SK-N-SH treated with all-trans-retinoic acid at 6 μM for 48 hours (cell line): Measurements from ENCODE around the gene KCNJ9.

Experiments
- CSRNP3 ChIP-seq: fragments of 250-450 bp; sonication (Bioruptor Pico); IDR thresholded peaks from 2 replicates; pipeline ENCODE4 v1.5.1; 2021; ENCODE audit warnings: mild to moderate bottlenecking, moderate library complexity
- ZNF70 ChIP-seq: fragments of 450-650 bp; formaldehyde crosslinking; IDR thresholded peaks from 2 replicates; pipeline ENCODE4 v1.5.0; 2020; ENCODE audit warnings: mild to moderate bottlenecking, moderate library complexity

- TF ChIP-seq ZNF70 (CRISPR knock-in tag) (no peak), CSRNP3 (CRISPR knock-in tag) (no peak)
Measured at GRCh38 chr1:160117709-160118183, 36.4 kb downstream of the KCNJ9 start.
